Activated CD8-positive, alpha-beta memory T cell treated with anti-CD3 and anti-CD28 coated beads, Interleukin-2, amount 10 ng/mL, durations not matched to agents 7 days and 5 days (primary cell): ENCODE results near the gene UVRAG. TPM values are rescaled to one million over a fixed set of nuclear protein-coding genes. Genes with fewer than 3 reads are reported as not detected.
A peak's percentile ranks its signal among the peaks of the same experiment; 100 is the strongest.

Source experiments
- ATAC-seq: fragments of 150-1000 bp; cut with Tn5 transposase; one replicate; pipeline ENCODE4 v1.10.0; 2021; ENCODE audit warnings: moderate library complexity
- CTCF ChIA-PET: fragments of 350-600 bp; sonication (Branson Sonifier 250); formaldehyde crosslinking; loops from one replicate; lab custom pipeline; 2021; ENCODE audit warnings: antibody characterized with exemption; lab: Charles Lee
- DNase-seq: peaks from one replicate; pipeline ENCODE4 v3.0.0-alpha.2; 2020
- H3K27ac Mint-ChIP-seq: one replicate; pipeline ENCODE4 v1.8.0; 2021; ENCODE audit warnings: mild to moderate bottlenecking, mixed read lengths
- H3K27me3 Mint-ChIP-seq: one replicate; pipeline ENCODE4 v1.8.0; 2021; ENCODE audit warnings: mixed read lengths
- H3K36me3 Mint-ChIP-seq: one replicate; pipeline ENCODE4 v1.8.0; 2021; ENCODE audit warnings: mild to moderate bottlenecking, mixed read lengths
- H3K4me1 Mint-ChIP-seq: one replicate; pipeline ENCODE4 v1.8.0; 2021; ENCODE audit warnings: mixed read lengths
- H3K4me3 Mint-ChIP-seq: one replicate; pipeline ENCODE4 v1.8.0; 2021; ENCODE audit warnings: mild to moderate bottlenecking, moderate library complexity, mixed read lengths
- H3K9me3 Mint-ChIP-seq: one replicate; pipeline ENCODE4 v1.8.0; 2022; ENCODE audit warnings: low read depth, mixed read lengths
- total RNA-seq, 2 experiments: library from RNA; stranded (reverse); gene quantifications; one replicate each; pipeline ENCODE4 v1.2.3, GENCODE V29; 2021

UVRAG gene
- total RNA-seq, 2 experiments from 2014 or later: 17.4 to 25.5 TPM

- H3K9me3 Mint-ChIP-seq: no peaks in the 10 kb centered on the region
- H3K27me3 Mint-ChIP-seq: no peaks in the 10 kb centered on the region
- H3K4me1 Mint-ChIP-seq: no peaks in the 10 kb centered on the region
- H3K4me3 Mint-ChIP-seq: no peak overlapping the region
- DNase-seq: no peak
- peaks cover 8% of the 10 kb centered on the region for H3K36me3 Mint-ChIP-seq
- CTCF ChIA-PET: interaction anchor here (1.1 kb wide), 1 partner anchor 9 kb away, joined by 5 read pairs; no protein-coding TSS in a partner anchor
- no peak overlapping the region for H3K27ac Mint-ChIP-seq
- ATAC-seq: no peak
Observed at GRCh38 chr11:75888416-75888815, 73.4 kb downstream of the UVRAG start.

- DNase-seq (no peak), ATAC-seq (no peak)
- CTCF ChIA-PET: interaction anchor here (0.9 to 6.2 kb wide), 5 partner anchors 10 to 316 kb away, joined by 3 to 47 read pairs (median 3); partner anchors contain the start of gene WNT11
- Mint-ChIP-seq H3K9me3 (no peaks in the 10 kb centered on the region), H3K27me3 (no peaks in the 10 kb centered on the region), H3K27ac (no peak overlapping the region), H3K4me3 (no peak overlapping the region), H3K4me1 (no peaks in the 10 kb centered on the region), H3K36me3 (peaks cover 2% of the 10 kb centered on the region)
Observed at GRCh38 chr11:75891947-75892739, 77.1 kb downstream of the UVRAG start.

GRCh38 chr11:75893251-75893650 is 78.2 kb downstream of the UVRAG start:
- DNase-seq (no peak), ATAC-seq (no peak)
- H3K36me3 Mint-ChIP-seq: peaks cover 2% of the 10 kb centered on the region
- H3K27me3 Mint-ChIP-seq: no peaks in the 10 kb centered on the region
- no peaks in the 10 kb centered on the region for H3K9me3 Mint-ChIP-seq
- no peaks in the 10 kb centered on the region for H3K4me1 Mint-ChIP-seq
- H3K27ac Mint-ChIP-seq: no peak overlapping the region
- H3K4me3 Mint-ChIP-seq: no peak overlapping the region
- CTCF ChIA-PET: interaction anchor here (1.0 to 6.2 kb wide), 4 partner anchors 10 to 315 kb away, joined by 3 to 47 read pairs (median 8); partner anchors contain the start of gene WNT11

GRCh38 chr11:75894036-75894585 is 79.1 kb downstream of the UVRAG start:
- ATAC-seq (no peak), DNase-seq (no peak)
- H3K27ac Mint-ChIP-seq: no peak overlapping the region
- CTCF ChIA-PET: interaction anchor here (0.9 to 6.2 kb wide), 4 partner anchors 9 to 314 kb away, joined by 3 to 47 read pairs (median 7); partner anchors contain the start of gene WNT11
- H3K9me3 Mint-ChIP-seq: no peaks in the 10 kb centered on the region
- H3K36me3 Mint-ChIP-seq: peaks cover 2% of the 10 kb centered on the region
- no peaks in the 10 kb centered on the region for H3K4me1 Mint-ChIP-seq
- H3K4me3 Mint-ChIP-seq: no peak overlapping the region
- H3K27me3 Mint-ChIP-seq: no peaks in the 10 kb centered on the region

- no peak overlapping the region for H3K4me3 Mint-ChIP-seq
- H3K36me3 Mint-ChIP-seq: no peaks in the 10 kb centered on the region
- H3K27me3 Mint-ChIP-seq: no peaks in the 10 kb centered on the region
- no peak for DNase-seq
- H3K4me1 Mint-ChIP-seq: peaks cover 2% of the 10 kb centered on the region
- CTCF ChIA-PET: interaction anchor here (0.6 to 6.2 kb wide), 21 partner anchors 8 to 422 kb away, joined by 3 to 63 read pairs (median 3); partner anchors contain the start of gene WNT11
- H3K27ac Mint-ChIP-seq: no peak overlapping the region
- no peaks in the 10 kb centered on the region for H3K9me3 Mint-ChIP-seq
- ATAC-seq: peak; percentile 47
Observed at GRCh38 chr11:75896843-75897419, 81.9 kb downstream of the UVRAG start.

GRCh38 chr11:75898871-75899270 is 83.9 kb downstream of the UVRAG start:
- Mint-ChIP-seq H3K27me3 (no peaks in the 10 kb centered on the region), H3K4me3 (no peak overlapping the region), H3K4me1 (peaks cover 10% of the 10 kb centered on the region), H3K9me3 (no peaks in the 10 kb centered on the region), H3K36me3 (no peaks in the 10 kb centered on the region), H3K27ac (no peak overlapping the region)
- no peak for ATAC-seq
- CTCF ChIA-PET: interaction anchor here (1.0 to 6.0 kb wide), 3 partner anchors 233 to 309 kb away, joined by 4 to 63 read pairs (median 6); no protein-coding TSS in a partner anchor
- DNase-seq: no peak

- H3K9me3 Mint-ChIP-seq: no peaks in the 10 kb centered on the region
- no peak overlapping the region for H3K27ac Mint-ChIP-seq
- H3K27me3 Mint-ChIP-seq: no peaks in the 10 kb centered on the region
- H3K4me3 Mint-ChIP-seq: no peak overlapping the region
- ATAC-seq (no peak), DNase-seq (no peak)
- CTCF ChIA-PET: interaction anchor here (6.0 kb wide), 1 partner anchor 252 kb away, joined by 63 read pairs; no protein-coding TSS in a partner anchor
- peaks cover 10% of the 10 kb centered on the region for H3K4me1 Mint-ChIP-seq
- no peaks in the 10 kb centered on the region for H3K36me3 Mint-ChIP-seq
Observed at GRCh38 chr11:75899806-75900205, 84.8 kb downstream of the UVRAG start.

GRCh38 chr11:75900848-75901247 is 85.8 kb downstream of the UVRAG start:
- no peak overlapping the region for H3K4me3 Mint-ChIP-seq
- peaks cover 6% of the 10 kb centered on the region for H3K36me3 Mint-ChIP-seq
- DNase-seq (no peak), ATAC-seq (no peak)
- peaks cover under 1% of the 10 kb centered on the region for H3K9me3 Mint-ChIP-seq
- CTCF ChIA-PET: interaction anchor here (0.8 to 6.0 kb wide), 3 partner anchors 249 to 308 kb away, joined by 3 to 63 read pairs (median 4); no protein-coding TSS in a partner anchor
- H3K27me3 Mint-ChIP-seq: no peaks in the 10 kb centered on the region
- peaks cover 10% of the 10 kb centered on the region for H3K4me1 Mint-ChIP-seq
- no peak overlapping the region for H3K27ac Mint-ChIP-seq

GRCh38 chr11:75902631-75903030 is 87.6 kb downstream of the UVRAG start:
- H3K27me3 Mint-ChIP-seq: peaks cover 5% of the 10 kb centered on the region
- H3K4me1 Mint-ChIP-seq: peaks cover 17% of the 10 kb centered on the region
- CTCF ChIA-PET: interaction anchor here (1.0 to 1.6 kb wide), 3 partner anchors 10 to 416 kb away, joined by 3 to 6 read pairs (median 4); no protein-coding TSS in a partner anchor
- no peak overlapping the region for H3K27ac Mint-ChIP-seq
- peaks cover 16% of the 10 kb centered on the region for H3K36me3 Mint-ChIP-seq
- no peak for ATAC-seq
- DNase-seq: no peak
- peaks cover 4% of the 10 kb centered on the region for H3K9me3 Mint-ChIP-seq
- H3K4me3 Mint-ChIP-seq: no peak overlapping the region

- H3K9me3 Mint-ChIP-seq: peaks cover 4% of the 10 kb centered on the region
- DNase-seq (no peak), ATAC-seq (no peak)
- H3K4me3 Mint-ChIP-seq: no peak overlapping the region
- peaks cover 17% of the 10 kb centered on the region for H3K36me3 Mint-ChIP-seq
- H3K27me3 Mint-ChIP-seq: peaks cover 5% of the 10 kb centered on the region
- H3K4me1 Mint-ChIP-seq: peaks cover 22% of the 10 kb centered on the region
- no peak overlapping the region for H3K27ac Mint-ChIP-seq
- CTCF ChIA-PET: interaction anchor here (1.0 to 1.3 kb wide), 2 partner anchors 10 to 249 kb away, joined by 3 to 6 read pairs; no protein-coding TSS in a partner anchor
Observed at GRCh38 chr11:75903276-75903675, 88.3 kb downstream of the UVRAG start.

- H3K4me1 Mint-ChIP-seq: peaks cover 38% of the 10 kb centered on the region
- H3K9me3 Mint-ChIP-seq: peaks cover 4% of the 10 kb centered on the region
- CTCF ChIA-PET: no interaction called here
- H3K4me3 Mint-ChIP-seq: no peak overlapping the region
- no peak for ATAC-seq
- peaks cover 8% of the 10 kb centered on the region for H3K27me3 Mint-ChIP-seq
- H3K27ac Mint-ChIP-seq: no peak overlapping the region
- no peak for DNase-seq
- peaks cover 17% of the 10 kb centered on the region for H3K36me3 Mint-ChIP-seq
Observed at GRCh38 chr11:75905434-75905833, 90.4 kb downstream of the UVRAG start.

- ATAC-seq (peak; percentile 20), DNase-seq (no peak)
- Mint-ChIP-seq H3K9me3 (peaks cover 4% of the 10 kb centered on the region), H3K36me3 (peaks cover 29% of the 10 kb centered on the region), H3K27ac (no peak overlapping the region), H3K27me3 (peaks cover 8% of the 10 kb centered on the region), H3K4me1 (peaks cover 28% of the 10 kb centered on the region), H3K4me3 (no peak overlapping the region)
- CTCF ChIA-PET: interaction anchor here (1.1 kb wide), 1 partner anchor 244 kb away, joined by 3 read pairs; no protein-coding TSS in a partner anchor
Observed at GRCh38 chr11:75907906-75908527, 93.0 kb downstream of the UVRAG start.
